HEK293 (cell line): Measurements from ENCODE around the gene NFIC.

Experiments
- BCL11A ChIP-seq: fragments of 450-650 bp; formaldehyde crosslinking; IDR thresholded peaks from 2 replicates; pipeline ENCODE4 v1.5.1; 2016; ENCODE audit warnings: low read depth, missing biosample characterization, missing genetic modification characterization
- GLIS1 ChIP-seq: fragments of 450-650 bp; formaldehyde crosslinking; IDR thresholded peaks from 2 replicates; pipeline ENCODE4 v1.5.1; 2016; ENCODE audit warnings: missing biosample characterization, missing genetic modification characterization
- OSR2 ChIP-seq: fragments of 450-650 bp; formaldehyde crosslinking; IDR thresholded peaks from 2 replicates; pipeline ENCODE4 v1.5.1; 2016; ENCODE audit warnings: missing biosample characterization, missing genetic modification characterization
- SP2 ChIP-seq: fragments of 450-650 bp; formaldehyde crosslinking; IDR thresholded peaks from 2 replicates; pipeline ENCODE4 v1.5.1; 2016; ENCODE audit warnings: missing biosample characterization, missing genetic modification characterization
- WT1 ChIP-seq: fragments of 450-650 bp; formaldehyde crosslinking; IDR thresholded peaks from 2 replicates; pipeline ENCODE4 v1.5.1; 2016; ENCODE audit warnings: missing biosample characterization, missing genetic modification characterization
- ZBTB8A ChIP-seq: fragments of 450-650 bp; formaldehyde crosslinking; IDR thresholded peaks from 2 replicates; pipeline ENCODE4 v1.5.1; 2016; ENCODE audit warnings: missing biosample characterization, missing genetic modification characterization
- ZFHX2 ChIP-seq: fragments of 450-650 bp; formaldehyde crosslinking; conservative IDR thresholded peaks from 2 replicates; pipeline ENCODE4 v1.5.1; 2016; ENCODE audit warnings: missing biosample characterization, missing genetic modification characterization
- ZFP37 ChIP-seq: fragments of 450-650 bp; formaldehyde crosslinking; IDR thresholded peaks from 2 replicates; pipeline ENCODE4 v1.5.1; 2016; ENCODE audit warnings: missing biosample characterization, missing genetic modification characterization
- ZNF175 ChIP-seq: fragments of 450-650 bp; formaldehyde crosslinking; IDR thresholded peaks from 2 replicates; pipeline ENCODE4 v1.5.1; 2016; ENCODE audit warnings: missing biosample characterization, missing genetic modification characterization
- ZNF202 ChIP-seq: fragments of 450-650 bp; formaldehyde crosslinking; IDR thresholded peaks from 2 replicates; pipeline ENCODE4 v1.5.1; 2016; ENCODE audit warnings: missing biosample characterization, missing genetic modification characterization, borderline replicate concordance
- ZNF292 ChIP-seq: fragments of 450-650 bp; formaldehyde crosslinking; IDR thresholded peaks from 2 replicates; pipeline ENCODE4 v1.5.1; 2016; ENCODE audit warnings: low read depth, missing biosample characterization, missing genetic modification characterization, borderline replicate concordance
- ZNF350 ChIP-seq: fragments of 450-650 bp; formaldehyde crosslinking; IDR thresholded peaks from 2 replicates; pipeline ENCODE4 v1.5.0; 2017; ENCODE audit warnings: missing biosample characterization, mild to moderate bottlenecking, missing genetic modification characterization
- ZNF366 ChIP-seq: fragments of 450-650 bp; formaldehyde crosslinking; conservative IDR thresholded peaks from 2 replicates; pipeline ENCODE4 v1.5.1; 2016; ENCODE audit warnings: missing biosample characterization, missing genetic modification characterization
- ZNF391 ChIP-seq: fragments of 450-650 bp; formaldehyde crosslinking; IDR thresholded peaks from 2 replicates; pipeline ENCODE4 v1.5.1; 2016; ENCODE audit warnings: low read depth, missing biosample characterization, missing genetic modification characterization, borderline replicate concordance
- ZNF600 ChIP-seq: fragments of 450-650 bp; formaldehyde crosslinking; IDR thresholded peaks from 2 replicates; pipeline ENCODE4 v1.5.1; 2016; ENCODE audit warnings: missing biosample characterization, missing genetic modification characterization
- ZNF621 ChIP-seq: fragments of 450-650 bp; formaldehyde crosslinking; IDR thresholded peaks from 2 replicates; pipeline ENCODE4 v1.5.1; 2017; ENCODE audit warnings: missing biosample characterization, missing genetic modification characterization
- ZNF624 ChIP-seq: fragments of 450-650 bp; formaldehyde crosslinking; IDR thresholded peaks from 2 replicates; pipeline ENCODE4 v1.5.1; 2017; ENCODE audit warnings: missing biosample characterization, missing genetic modification characterization
- ZNF664 ChIP-seq: fragments of 450-650 bp; formaldehyde crosslinking; IDR thresholded peaks from 2 replicates; pipeline ENCODE4 v1.5.1; 2016; ENCODE audit warnings: missing biosample characterization, missing genetic modification characterization
- ZNF670 ChIP-seq: fragments of 450-650 bp; formaldehyde crosslinking; IDR thresholded peaks from 2 replicates; pipeline ENCODE4 v1.5.1; 2016; ENCODE audit warnings: missing biosample characterization, missing genetic modification characterization, low read depth
- TF ChIP-seq, protein P1 (sequence below): fragments of 450-650 bp; formaldehyde crosslinking; IDR thresholded peaks from 2 replicates; pipeline ENCODE4 v1.5.1; 2016; ENCODE audit warnings: missing biosample characterization, missing genetic modification characterization
- TF ChIP-seq, protein P2 (sequence below): fragments of 450-650 bp; IDR thresholded peaks from 2 replicates; pipeline ENCODE4 v1.5.1; 2018; ENCODE audit warnings: missing biosample characterization, missing genetic modification characterization
- TF ChIP-seq, protein P3 (sequence below): fragments of 450-650 bp; formaldehyde crosslinking; IDR thresholded peaks from 2 replicates; pipeline ENCODE4 v1.5.1; 2016; ENCODE audit warnings: missing biosample characterization, missing genetic modification characterization
- TF ChIP-seq, protein P4 (sequence below): fragments of 450-650 bp; formaldehyde crosslinking; IDR thresholded peaks from 2 replicates; pipeline ENCODE4 v1.5.1; 2017; ENCODE audit warnings: missing biosample characterization, missing genetic modification characterization
- TF ChIP-seq, protein P5 (sequence below): fragments of 450-650 bp; IDR thresholded peaks from 2 replicates; pipeline ENCODE4 v1.5.1; 2018; ENCODE audit warnings: missing biosample characterization, mild to moderate bottlenecking, missing genetic modification characterization
- TF ChIP-seq, protein P6 (sequence below): fragments of 450-650 bp; formaldehyde crosslinking; IDR thresholded peaks from 2 replicates; pipeline ENCODE4 v1.5.1; 2016; ENCODE audit warnings: missing biosample characterization, missing genetic modification characterization

Gene NFIC

DNA sequence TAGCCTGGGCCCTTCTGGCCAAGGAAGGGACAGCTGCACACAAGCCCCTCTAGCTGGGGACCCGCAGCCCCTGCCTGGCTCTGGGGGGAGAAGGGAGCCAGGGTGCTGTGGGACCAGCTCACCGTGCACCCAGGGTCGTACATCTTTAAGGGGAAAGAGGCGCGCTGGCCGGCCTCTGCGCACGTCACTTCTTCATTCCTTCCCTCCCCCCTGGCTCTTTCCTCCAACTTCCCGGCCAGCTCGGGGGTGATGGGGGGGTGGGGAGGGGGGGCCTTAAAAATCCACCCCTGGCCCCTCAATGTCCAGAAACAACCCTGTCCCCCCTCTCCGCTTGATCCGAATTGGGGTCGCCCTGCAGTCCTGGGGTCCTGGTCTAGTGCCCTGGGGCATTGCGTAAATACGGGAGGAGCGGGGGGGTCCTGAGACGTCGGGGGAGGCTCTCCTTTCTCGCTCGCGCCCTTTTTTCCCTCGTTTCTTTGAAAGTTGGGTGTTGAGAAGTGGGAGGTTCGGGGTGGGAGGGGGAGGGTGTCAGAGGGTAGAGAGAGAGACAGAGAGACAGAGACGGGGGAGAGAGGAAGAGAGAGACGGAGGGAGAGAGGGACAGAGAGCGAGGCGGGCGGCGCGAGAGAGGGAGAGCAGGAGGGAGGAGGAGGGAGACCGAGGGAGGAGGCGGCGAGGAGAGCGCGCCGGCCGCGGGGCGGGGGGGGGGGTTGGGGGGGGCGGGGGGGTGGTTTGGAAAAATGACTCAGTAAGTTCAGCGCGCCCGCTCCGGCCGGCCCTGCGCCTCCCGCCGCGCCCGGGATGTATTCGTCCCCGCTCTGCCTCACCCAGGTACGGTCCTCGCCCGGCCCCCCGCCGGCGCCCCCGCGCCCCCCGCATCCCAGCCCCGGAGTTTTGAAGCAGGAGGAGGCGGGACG is at the start of gene NFIC (continued):
- TF ChIP-seq ZNF202 (tag by site-specific recombination) (peak; percentile 79; the same call in 1 of the 2 replicates), ZNF624 (no peak), ZBTB8A (tag by site-specific recombination) (peak; percentile 43; the same call in 1 of the 2 replicates), WT1 (tag by site-specific recombination) (peak; percentile 74; the same call in 1 of the 2 replicates), ZNF391 (tag by site-specific recombination) (peak; percentile 64), SP2 (tag by site-specific recombination) (peak; percentile 62), ZNF292 (tag by site-specific recombination) (no peak), ZNF670 (tag by site-specific recombination) (no peak), BCL11A (tag by site-specific recombination) (no peak), ZFP37 (no peak), ZNF350 (tag by site-specific recombination) (no peak), GLIS1 (tag by site-specific recombination) (0 out of 2 replicates have a peak, but pooled peaks have one; percentile 2), ZFHX2 (tag by site-specific recombination) (peak; percentile 87), ZNF621 (tag by site-specific recombination) (no peak), OSR2 (tag by site-specific recombination) (no peak), ZNF664 (tag by site-specific recombination) (no peak), ZNF175 (no peak), ZNF366 (peak; percentile 92), ZNF600 (tag by site-specific recombination) (no peak; the same call in 1 of the 2 replicates)
- TF ChIP-seq, protein P1, sequence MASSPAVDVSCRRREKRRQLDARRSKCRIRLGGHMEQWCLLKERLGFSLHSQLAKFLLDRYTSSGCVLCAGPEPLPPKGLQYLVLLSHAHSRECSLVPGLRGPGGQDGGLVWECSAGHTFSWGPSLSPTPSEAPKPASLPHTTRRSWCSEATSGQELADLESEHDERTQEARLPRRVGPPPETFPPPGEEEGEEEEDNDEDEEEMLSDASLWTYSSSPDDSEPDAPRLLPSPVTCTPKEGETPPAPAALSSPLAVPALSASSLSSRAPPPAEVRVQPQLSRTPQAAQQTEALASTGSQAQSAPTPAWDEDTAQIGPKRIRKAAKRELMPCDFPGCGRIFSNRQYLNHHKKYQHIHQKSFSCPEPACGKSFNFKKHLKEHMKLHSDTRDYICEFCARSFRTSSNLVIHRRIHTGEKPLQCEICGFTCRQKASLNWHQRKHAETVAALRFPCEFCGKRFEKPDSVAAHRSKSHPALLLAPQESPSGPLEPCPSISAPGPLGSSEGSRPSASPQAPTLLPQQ (tag by site-specific recombination): peak; percentile 39; the same call in 1 of the 2 replicates
- TF ChIP-seq, protein P2, sequence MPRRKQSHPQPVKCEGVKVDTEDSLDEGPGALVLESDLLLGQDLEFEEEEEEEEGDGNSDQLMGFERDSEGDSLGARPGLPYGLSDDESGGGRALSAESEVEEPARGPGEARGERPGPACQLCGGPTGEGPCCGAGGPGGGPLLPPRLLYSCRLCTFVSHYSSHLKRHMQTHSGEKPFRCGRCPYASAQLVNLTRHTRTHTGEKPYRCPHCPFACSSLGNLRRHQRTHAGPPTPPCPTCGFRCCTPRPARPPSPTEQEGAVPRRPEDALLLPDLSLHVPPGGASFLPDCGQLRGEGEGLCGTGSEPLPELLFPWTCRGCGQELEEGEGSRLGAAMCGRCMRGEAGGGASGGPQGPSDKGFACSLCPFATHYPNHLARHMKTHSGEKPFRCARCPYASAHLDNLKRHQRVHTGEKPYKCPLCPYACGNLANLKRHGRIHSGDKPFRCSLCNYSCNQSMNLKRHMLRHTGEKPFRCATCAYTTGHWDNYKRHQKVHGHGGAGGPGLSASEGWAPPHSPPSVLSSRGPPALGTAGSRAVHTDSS (tag by site-specific recombination): no peak
- TF ChIP-seq, protein P3, sequence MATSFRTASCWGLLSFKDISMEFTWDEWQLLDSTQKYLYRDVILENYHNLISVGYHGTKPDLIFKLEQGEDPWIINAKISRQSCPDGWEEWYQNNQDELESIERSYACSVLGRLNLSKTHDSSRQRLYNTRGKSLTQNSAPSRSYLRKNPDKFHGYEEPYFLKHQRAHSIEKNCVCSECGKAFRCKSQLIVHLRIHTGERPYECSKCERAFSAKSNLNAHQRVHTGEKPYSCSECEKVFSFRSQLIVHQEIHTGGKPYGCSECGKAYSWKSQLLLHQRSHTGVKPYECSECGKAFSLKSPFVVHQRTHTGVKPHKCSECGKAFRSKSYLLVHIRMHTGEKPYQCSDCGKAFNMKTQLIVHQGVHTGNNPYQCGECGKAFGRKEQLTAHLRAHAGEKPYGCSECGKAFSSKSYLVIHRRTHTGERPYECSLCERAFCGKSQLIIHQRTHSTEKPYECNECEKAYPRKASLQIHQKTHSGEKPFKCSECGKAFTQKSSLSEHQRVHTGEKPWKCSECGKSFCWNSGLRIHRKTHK (tag by site-specific recombination): no peak
- TF ChIP-seq, protein P4, sequence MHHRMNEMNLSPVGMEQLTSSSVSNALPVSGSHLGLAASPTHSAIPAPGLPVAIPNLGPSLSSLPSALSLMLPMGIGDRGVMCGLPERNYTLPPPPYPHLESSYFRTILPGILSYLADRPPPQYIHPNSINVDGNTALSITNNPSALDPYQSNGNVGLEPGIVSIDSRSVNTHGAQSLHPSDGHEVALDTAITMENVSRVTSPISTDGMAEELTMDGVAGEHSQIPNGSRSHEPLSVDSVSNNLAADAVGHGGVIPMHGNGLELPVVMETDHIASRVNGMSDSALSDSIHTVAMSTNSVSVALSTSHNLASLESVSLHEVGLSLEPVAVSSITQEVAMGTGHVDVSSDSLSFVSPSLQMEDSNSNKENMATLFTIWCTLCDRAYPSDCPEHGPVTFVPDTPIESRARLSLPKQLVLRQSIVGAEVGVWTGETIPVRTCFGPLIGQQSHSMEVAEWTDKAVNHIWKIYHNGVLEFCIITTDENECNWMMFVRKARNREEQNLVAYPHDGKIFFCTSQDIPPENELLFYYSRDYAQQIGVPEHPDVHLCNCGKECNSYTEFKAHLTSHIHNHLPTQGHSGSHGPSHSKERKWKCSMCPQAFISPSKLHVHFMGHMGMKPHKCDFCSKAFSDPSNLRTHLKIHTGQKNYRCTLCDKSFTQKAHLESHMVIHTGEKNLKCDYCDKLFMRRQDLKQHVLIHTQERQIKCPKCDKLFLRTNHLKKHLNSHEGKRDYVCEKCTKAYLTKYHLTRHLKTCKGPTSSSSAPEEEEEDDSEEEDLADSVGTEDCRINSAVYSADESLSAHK (tag by site-specific recombination): peak; percentile 60; the same call in 1 of the 2 replicates
- TF ChIP-seq, protein P5, sequence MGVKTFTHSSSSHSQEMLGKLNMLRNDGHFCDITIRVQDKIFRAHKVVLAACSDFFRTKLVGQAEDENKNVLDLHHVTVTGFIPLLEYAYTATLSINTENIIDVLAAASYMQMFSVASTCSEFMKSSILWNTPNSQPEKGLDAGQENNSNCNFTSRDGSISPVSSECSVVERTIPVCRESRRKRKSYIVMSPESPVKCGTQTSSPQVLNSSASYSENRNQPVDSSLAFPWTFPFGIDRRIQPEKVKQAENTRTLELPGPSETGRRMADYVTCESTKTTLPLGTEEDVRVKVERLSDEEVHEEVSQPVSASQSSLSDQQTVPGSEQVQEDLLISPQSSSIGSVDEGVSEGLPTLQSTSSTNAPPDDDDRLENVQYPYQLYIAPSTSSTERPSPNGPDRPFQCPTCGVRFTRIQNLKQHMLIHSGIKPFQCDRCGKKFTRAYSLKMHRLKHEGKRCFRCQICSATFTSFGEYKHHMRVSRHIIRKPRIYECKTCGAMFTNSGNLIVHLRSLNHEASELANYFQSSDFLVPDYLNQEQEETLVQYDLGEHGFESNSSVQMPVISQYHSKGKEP (tag by site-specific recombination): no peak
- TF ChIP-seq, protein P6, sequence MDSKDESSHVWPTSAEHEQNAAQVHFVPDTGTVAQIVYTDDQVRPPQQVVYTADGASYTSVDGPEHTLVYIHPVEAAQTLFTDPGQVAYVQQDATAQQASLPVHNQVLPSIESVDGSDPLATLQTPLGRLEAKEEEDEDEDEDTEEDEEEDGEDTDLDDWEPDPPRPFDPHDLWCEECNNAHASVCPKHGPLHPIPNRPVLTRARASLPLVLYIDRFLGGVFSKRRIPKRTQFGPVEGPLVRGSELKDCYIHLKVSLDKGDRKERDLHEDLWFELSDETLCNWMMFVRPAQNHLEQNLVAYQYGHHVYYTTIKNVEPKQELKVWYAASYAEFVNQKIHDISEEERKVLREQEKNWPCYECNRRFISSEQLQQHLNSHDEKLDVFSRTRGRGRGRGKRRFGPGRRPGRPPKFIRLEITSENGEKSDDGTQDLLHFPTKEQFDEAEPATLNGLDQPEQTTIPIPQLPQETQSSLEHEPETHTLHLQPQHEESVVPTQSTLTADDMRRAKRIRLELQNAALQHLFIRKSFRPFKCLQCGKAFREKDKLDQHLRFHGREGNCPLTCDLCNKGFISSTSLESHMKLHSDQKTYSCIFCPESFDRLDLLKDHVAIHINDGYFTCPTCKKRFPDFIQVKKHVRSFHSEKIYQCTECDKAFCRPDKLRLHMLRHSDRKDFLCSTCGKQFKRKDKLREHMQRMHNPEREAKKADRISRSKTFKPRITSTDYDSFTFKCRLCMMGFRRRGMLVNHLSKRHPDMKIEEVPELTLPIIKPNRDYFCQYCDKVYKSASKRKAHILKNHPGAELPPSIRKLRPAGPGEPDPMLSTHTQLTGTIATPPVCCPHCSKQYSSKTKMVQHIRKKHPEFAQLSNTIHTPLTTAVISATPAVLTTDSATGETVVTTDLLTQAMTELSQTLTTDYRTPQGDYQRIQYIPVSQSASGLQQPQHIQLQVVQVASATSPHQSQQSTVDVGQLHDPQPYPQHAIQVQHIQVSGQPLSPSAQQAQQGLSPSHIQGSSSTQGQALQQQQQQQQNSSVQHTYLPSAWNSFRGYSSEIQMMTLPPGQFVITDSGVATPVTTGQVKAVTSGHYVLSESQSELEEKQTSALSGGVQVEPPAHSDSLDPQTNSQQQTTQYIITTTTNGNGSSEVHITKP: peak; percentile 65
- TF ChIP-seq, all 188 proteins: peak for 39
